HG02763 (cell line): ENCODE results near the gene KIF2C.
"Not testable (repeated sequence)": the region's sequence is repeated elsewhere in the genome, so short reads cannot be mapped to it uniquely, and the experiment has no call there.

ENCODE experiments used
- ATAC-seq: cut with Tn5 transposase; IDR thresholded peaks from one replicate; pipeline ENCODE4 v1.9.1; 2021; ENCODE audit warnings: mild to moderate bottlenecking, moderate library complexity; ENCODE audit not compliant: unreplicated experiment

Gene KIF2C

GRCh38 chr1:44718091-44718490 lies 21.5 kb upstream of the KIF2C start:
- ATAC-seq = no peak

- ATAC-seq = no peak
Measured at GRCh38 chr1:44719318-44719717, 20.3 kb upstream of the KIF2C start.

GRCh38 chr1:44720281-44720680 lies 19.4 kb upstream of the KIF2C start:
- no peak for ATAC-seq

GRCh38 chr1:44721485-44722361 lies 17.9 kb upstream of the KIF2C start:
- ATAC-seq = peak; percentile 51

- no peak for ATAC-seq
Measured at GRCh38 chr1:44723064-44723463, 16.6 kb upstream of the KIF2C start.

- no peak for ATAC-seq
Measured at GRCh38 chr1:44723496-44724295, 15.9 kb upstream of the KIF2C start.

- no peak for ATAC-seq
Measured at GRCh38 chr1:44724296-44724954, 15.2 kb upstream of the KIF2C start.

GRCh38 chr1:44724955-44725698 lies 14.5 kb upstream of the KIF2C start:
- no peak for ATAC-seq

GRCh38 chr1:44730741-44731512 lies 8.7 kb upstream of the KIF2C start, which contains the start of gene RNU5D-1:
Gene RNU5D-1, minus strand, starts transcription at chr1:44731170.
- ATAC-seq = peak; percentile 51

GRCh38 chr1:44733365-44733764 lies 6.3 kb upstream of the KIF2C start:
- no peak for ATAC-seq

GRCh38 chr1:44733784-44734183 lies 5.9 kb upstream of the KIF2C start:
- ATAC-seq = no peak

- no peak for ATAC-seq
Measured at GRCh38 chr1:44735992-44736391, 3.6 kb upstream of the KIF2C start.

GRCh38 chr1:44738953-44739306 lies 707 bp upstream of the KIF2C start:
- not testable (repeated sequence) for ATAC-seq

GRCh38 chr1:44740179-44740617 lies 561 bp downstream of the KIF2C start:
- no peak for ATAC-seq

- ATAC-seq = no peak
Measured at GRCh38 chr1:44743211-44743610, 3.6 kb downstream of the KIF2C start.

- ATAC-seq = no peak
Measured at GRCh38 chr1:44747878-44748277, 8.2 kb downstream of the KIF2C start.

- peak; percentile 50 for ATAC-seq
Measured at GRCh38 chr1:44757420-44757819, 17.8 kb downstream of the KIF2C start.

- no peak for ATAC-seq
Measured at GRCh38 chr1:44759077-44759476, 19.4 kb downstream of the KIF2C start.

- ATAC-seq = no peak
Measured at GRCh38 chr1:44760876-44761275, 21.2 kb downstream of the KIF2C start.

GRCh38 chr1:44766421-44766820 lies 26.8 kb downstream of the KIF2C start:
- ATAC-seq = not testable (repeated sequence)
